Skeletal muscle satellite cell (primary cell): ENCODE measurements around the gene SORCS1.

Experiments used
- H3K27me3 ChIP-seq: 2 replicates; pipeline ENCODE4 v1.7.0; 2013; ENCODE audit warnings: low read length; ENCODE audit not compliant: control insufficient read depth, insufficient read depth
- H3K36me3 ChIP-seq: 2 replicates; pipeline ENCODE4 v1.7.0; 2013; ENCODE audit warnings: mild to moderate bottlenecking, control low read depth, low read length; ENCODE audit not compliant: insufficient read depth
- H3K4me1 ChIP-seq: 2 replicates; pipeline ENCODE4 v1.7.0; 2013; ENCODE audit warnings: low read length; ENCODE audit not compliant: control insufficient read depth, insufficient read depth
- H3K4me2 ChIP-seq: 2 replicates; pipeline ENCODE4 v1.7.0; 2013; ENCODE audit warnings: mild to moderate bottlenecking, low read length
- H3K4me3 ChIP-seq: 2 replicates; pipeline ENCODE4 v1.7.0; 2013; ENCODE audit warnings: low read length
- H3K9ac ChIP-seq: 2 replicates; pipeline ENCODE4 v1.7.0; 2013; ENCODE audit warnings: mild to moderate bottlenecking, low read depth, low read length, moderate library complexity
- H3K9me3 ChIP-seq: replicated peaks from 2 replicates; pipeline ENCODE4 v1.7.0; 2013; ENCODE audit warnings: mild to moderate bottlenecking, control low read depth, low read length

Gene SORCS1

GRCh38 chr10:106864031-106864430 lies 300.5 kb downstream of the SORCS1 start:
- H3K36me3 ChIP-seq = no peaks in the 10 kb centered on the region
- H3K4me2 ChIP-seq = no peak overlapping the region
- H3K4me3 ChIP-seq = no peak overlapping the region
- H3K4me1 ChIP-seq = no peaks in the 10 kb centered on the region
- H3K9me3 ChIP-seq = peaks cover 8% of the 10 kb centered on the region
- H3K9ac ChIP-seq = no peak overlapping the region
- no peaks in the 10 kb centered on the region for H3K27me3 ChIP-seq

GRCh38 chr10:106863549-106863948 lies 301.0 kb downstream of the SORCS1 start:
- Histone ChIP-seq H3K4me3 (no peak overlapping the region), H3K4me2 (no peak overlapping the region), H3K36me3 (no peaks in the 10 kb centered on the region), H3K9me3 (peaks cover 8% of the 10 kb centered on the region), H3K9ac (no peak overlapping the region), H3K4me1 (no peaks in the 10 kb centered on the region), H3K27me3 (no peaks in the 10 kb centered on the region)

- Histone ChIP-seq H3K36me3 (no peaks in the 10 kb centered on the region), H3K9ac (no peak overlapping the region), H3K4me1 (no peaks in the 10 kb centered on the region), H3K27me3 (no peaks in the 10 kb centered on the region), H3K4me3 (no peak overlapping the region), H3K4me2 (no peak overlapping the region), H3K9me3 (no peaks in the 10 kb centered on the region)
Measured at GRCh38 chr10:106859892-106860652, 304.4 kb downstream of the SORCS1 start.

- Histone ChIP-seq H3K9ac (no peak overlapping the region), H3K4me1 (no peaks in the 10 kb centered on the region), H3K36me3 (no peaks in the 10 kb centered on the region), H3K4me2 (no peak overlapping the region), H3K4me3 (no peak overlapping the region), H3K9me3 (no peaks in the 10 kb centered on the region), H3K27me3 (no peaks in the 10 kb centered on the region)
Measured at GRCh38 chr10:106857728-106858127, 306.8 kb downstream of the SORCS1 start.

GRCh38 chr10:106857213-106857612 lies 307.3 kb downstream of the SORCS1 start:
- Histone ChIP-seq H3K27me3 (no peaks in the 10 kb centered on the region), H3K36me3 (no peaks in the 10 kb centered on the region), H3K4me1 (no peaks in the 10 kb centered on the region), H3K9me3 (no peaks in the 10 kb centered on the region), H3K4me2 (no peak overlapping the region), H3K4me3 (no peak overlapping the region), H3K9ac (no peak overlapping the region)

GRCh38 chr10:106836933-106837663 lies 327.4 kb downstream of the SORCS1 start:
- no peaks in the 10 kb centered on the region for H3K4me1 ChIP-seq
- H3K4me2 ChIP-seq = no peak overlapping the region
- peaks cover 6% of the 10 kb centered on the region for H3K9me3 ChIP-seq
- H3K9ac ChIP-seq = no peak overlapping the region
- H3K27me3 ChIP-seq = no peaks in the 10 kb centered on the region
- H3K4me3 ChIP-seq = no peak overlapping the region
- no peaks in the 10 kb centered on the region for H3K36me3 ChIP-seq

- peaks cover 6% of the 10 kb centered on the region for H3K9me3 ChIP-seq
- no peak overlapping the region for H3K9ac ChIP-seq
- H3K4me2 ChIP-seq = no peak overlapping the region
- H3K4me3 ChIP-seq = no peak overlapping the region
- H3K27me3 ChIP-seq = no peaks in the 10 kb centered on the region
- no peaks in the 10 kb centered on the region for H3K36me3 ChIP-seq
- no peaks in the 10 kb centered on the region for H3K4me1 ChIP-seq
Measured at GRCh38 chr10:106832846-106833245, 331.7 kb downstream of the SORCS1 start.

- Histone ChIP-seq H3K9ac (no peak overlapping the region), H3K4me3 (no peak overlapping the region), H3K36me3 (no peaks in the 10 kb centered on the region), H3K4me1 (no peaks in the 10 kb centered on the region), H3K27me3 (no peaks in the 10 kb centered on the region), H3K9me3 (peaks cover 3% of the 10 kb centered on the region), H3K4me2 (no peak overlapping the region)
Measured at GRCh38 chr10:106830471-106830870, 334.0 kb downstream of the SORCS1 start.

GRCh38 chr10:106830006-106830405 lies 334.5 kb downstream of the SORCS1 start:
- no peak overlapping the region for H3K4me2 ChIP-seq
- no peaks in the 10 kb centered on the region for H3K27me3 ChIP-seq
- no peak overlapping the region for H3K9ac ChIP-seq
- no peak overlapping the region for H3K4me3 ChIP-seq
- H3K9me3 ChIP-seq = peaks cover 3% of the 10 kb centered on the region
- H3K36me3 ChIP-seq = no peaks in the 10 kb centered on the region
- H3K4me1 ChIP-seq = no peaks in the 10 kb centered on the region

GRCh38 chr10:106826716-106827115 lies 337.8 kb downstream of the SORCS1 start:
- H3K4me3 ChIP-seq = no peak overlapping the region
- H3K4me1 ChIP-seq = no peaks in the 10 kb centered on the region
- no peak overlapping the region for H3K9ac ChIP-seq
- no peaks in the 10 kb centered on the region for H3K27me3 ChIP-seq
- H3K9me3 ChIP-seq = no peaks in the 10 kb centered on the region
- H3K4me2 ChIP-seq = no peak overlapping the region
- no peaks in the 10 kb centered on the region for H3K36me3 ChIP-seq

GRCh38 chr10:106825576-106826364 lies 338.7 kb downstream of the SORCS1 start:
- no peaks in the 10 kb centered on the region for H3K36me3 ChIP-seq
- peaks cover under 1% of the 10 kb centered on the region for H3K9me3 ChIP-seq
- H3K4me1 ChIP-seq = no peaks in the 10 kb centered on the region
- no peak overlapping the region for H3K4me3 ChIP-seq
- no peak overlapping the region for H3K4me2 ChIP-seq
- no peaks in the 10 kb centered on the region for H3K27me3 ChIP-seq
- H3K9ac ChIP-seq = no peak overlapping the region
